Activated CD4-positive, alpha-beta memory T cell treated with anti-CD3 and anti-CD28 coated beads, Interleukin-2, amount 10 ng/mL, durations not matched to agents 7 days and 5 days (primary cell): ENCODE measurements around the gene ANXA2R. TPM values are rescaled to one million over a fixed set of nuclear protein-coding genes. Genes with fewer than 3 reads are reported as not detected.

Experiments
- CTCF ChIA-PET: fragments of 350-600 bp; sonication (Branson Sonifier 250); formaldehyde crosslinking; loops from one replicate; lab custom pipeline; 2021; ENCODE audit warnings: antibody characterized with exemption, inconsistent platforms; lab: Charles Lee
- POLR2A ChIA-PET: fragments of 350-600 bp; sonication (Branson Sonifier 250); formaldehyde crosslinking; loops from one replicate; lab custom pipeline; 2021; ENCODE audit warnings: antibody characterized with exemption; lab: Charles Lee
- DNase-seq: peaks from one replicate; pipeline ENCODE4 v3.0.0-alpha.2; 2020
- H3K27ac Mint-ChIP-seq: one replicate; pipeline ENCODE4 v1.8.0; 2021; ENCODE audit warnings: mild to moderate bottlenecking, mixed read lengths
- H3K27me3 Mint-ChIP-seq: one replicate; pipeline ENCODE4 v1.8.0; 2021; ENCODE audit warnings: mixed read lengths
- H3K36me3 Mint-ChIP-seq: one replicate; pipeline ENCODE4 v1.8.0; 2021; ENCODE audit warnings: low read depth, mixed read lengths
- H3K4me1 Mint-ChIP-seq: one replicate; pipeline ENCODE4 v1.8.0; 2021; ENCODE audit warnings: mixed read lengths
- H3K4me3 Mint-ChIP-seq: one replicate; pipeline ENCODE4 v1.8.0; 2021; ENCODE audit warnings: mild to moderate bottlenecking, mixed read lengths
- H3K9me3 Mint-ChIP-seq: one replicate; pipeline ENCODE4 v1.8.0; 2021; ENCODE audit warnings: mixed read lengths
- total RNA-seq, 2 experiments: library from RNA; stranded (reverse); gene quantifications; one replicate each; pipeline ENCODE4 v1.2.3, GENCODE V29; 2021

Gene ANXA2R
- total RNA-seq, 2 experiments from 2014 or later = 25.1 to 28.3 TPM

DNA sequence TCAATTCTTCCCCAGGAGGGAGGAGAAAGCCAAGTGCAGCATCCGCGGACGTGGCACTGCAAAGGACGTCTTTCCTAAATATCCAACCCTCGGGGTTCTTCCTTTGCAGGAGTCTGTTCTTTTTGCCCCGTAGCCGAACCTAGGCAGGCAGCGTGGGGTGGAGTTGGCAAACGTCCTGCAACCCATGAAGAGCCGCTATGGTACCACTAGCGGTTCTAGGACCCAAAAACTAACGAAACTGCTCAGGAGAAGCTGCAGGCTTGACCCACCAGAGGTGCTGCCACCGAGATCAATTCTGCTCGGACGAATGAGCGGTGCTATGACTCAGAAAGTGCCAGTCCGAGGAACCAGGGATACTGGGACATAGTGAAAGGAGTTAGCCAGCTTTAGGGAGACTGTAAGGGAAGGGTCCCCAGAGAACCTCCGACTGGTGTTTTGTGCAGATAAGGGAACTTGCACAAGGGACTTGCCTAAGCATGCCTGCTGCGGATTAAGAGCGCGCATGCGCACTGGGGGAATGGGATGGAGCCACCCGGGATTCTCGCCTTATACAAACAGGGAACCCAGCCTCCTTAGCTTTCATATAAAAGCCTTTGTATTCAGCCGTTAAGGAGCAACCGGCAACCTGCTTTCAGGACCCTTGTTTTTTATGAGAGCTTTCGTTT, 32.7 kb downstream of the ANXA2R start:
- CTCF ChIA-PET = interaction anchor here (0.9 to 4.5 kb wide), 12 partner anchors 8 to 548 kb away, joined by 3 to 83 read pairs (median 10); no protein-coding TSS in a partner anchor
- Mint-ChIP-seq H3K27me3 (peaks cover 5% of the 10 kb centered on the region), H3K4me3 (peak overlapping the region; percentile 89), H3K36me3 (peaks cover 2% of the 10 kb centered on the region), H3K4me1 (peaks cover 38% of the 10 kb centered on the region), H3K27ac (peak overlapping the region; percentile 97), H3K9me3 (no peaks in the 10 kb centered on the region)
- peak; percentile 78 for DNase-seq
- POLR2A ChIA-PET = interaction anchor here (0.7 to 5.1 kb wide), 20 partner anchors 9 to 596 kb away, joined by 3 to 363 read pairs (median 7); partner anchors contain the start of genes ANXA2R, NNT, TMEM267 and ZNF131

DNA sequence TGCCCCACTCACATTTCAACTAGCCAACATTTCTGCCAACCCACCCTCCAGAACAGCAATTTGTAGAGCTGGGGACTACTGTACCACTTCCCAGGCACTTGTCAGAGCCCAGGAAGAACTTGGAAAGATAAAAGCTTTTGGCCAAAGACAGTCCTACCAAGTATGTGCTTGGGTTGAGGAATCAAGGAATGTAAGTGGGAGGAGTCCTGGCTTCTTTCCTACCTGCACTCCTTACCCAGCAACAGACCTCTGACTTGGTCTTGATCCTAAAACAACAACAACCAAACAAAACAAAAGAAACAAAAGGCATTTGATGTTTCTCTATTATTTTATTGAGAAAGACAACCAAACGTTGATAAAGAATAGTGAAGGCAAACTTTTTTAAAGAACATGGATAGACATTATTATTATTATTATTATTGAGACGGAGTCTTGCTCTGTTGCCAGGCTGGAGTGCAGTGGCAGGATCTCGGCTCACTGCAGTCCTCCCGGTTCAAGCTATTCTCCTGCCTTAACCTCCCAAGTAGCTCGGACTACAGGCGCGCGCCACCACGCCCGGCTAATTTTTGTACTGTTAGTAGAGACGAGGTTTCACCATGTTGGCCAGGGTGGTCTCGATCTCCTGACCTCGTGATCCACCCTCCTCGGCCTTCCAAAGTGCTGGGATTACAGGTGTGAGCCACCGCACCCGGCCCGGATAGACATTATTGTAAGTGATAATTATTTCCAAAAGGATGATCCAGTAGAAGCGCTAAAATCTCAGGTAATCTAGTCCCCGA, 33.5 kb downstream of the ANXA2R start:
- Mint-ChIP-seq H3K27me3 (peaks cover 5% of the 10 kb centered on the region), H3K4me3 (peak overlapping the region; percentile 89), H3K27ac (peak overlapping the region; percentile 97), H3K9me3 (no peaks in the 10 kb centered on the region), H3K36me3 (peaks cover 2% of the 10 kb centered on the region), H3K4me1 (peaks cover 38% of the 10 kb centered on the region)
- CTCF ChIA-PET = interaction anchor here (1.3 to 4.5 kb wide), 5 partner anchors 12 to 99 kb away, joined by 3 to 83 read pairs (median 11); no protein-coding TSS in a partner anchor
- POLR2A ChIA-PET = interaction anchor here (0.9 to 5.1 kb wide), 14 partner anchors 8 to 121 kb away, joined by 3 to 363 read pairs (median 22); partner anchors contain the start of genes ANXA2R and ZNF131
- no peak for DNase-seq

- Mint-ChIP-seq H3K36me3 (peaks cover 2% of the 10 kb centered on the region), H3K27ac (no peak overlapping the region), H3K4me1 (peaks cover 23% of the 10 kb centered on the region), H3K9me3 (no peaks in the 10 kb centered on the region), H3K27me3 (peaks cover 8% of the 10 kb centered on the region), H3K4me3 (no peak overlapping the region)
- no peak for DNase-seq
- CTCF ChIA-PET = no interaction called here
- POLR2A ChIA-PET = interaction anchor here (5.1 kb wide), 1 partner anchor 15 kb away, joined by 357 read pairs; no protein-coding TSS in a partner anchor
Measured at GRCh38 chr5:43005031-43005430, 35.1 kb downstream of the ANXA2R start.

DNA sequence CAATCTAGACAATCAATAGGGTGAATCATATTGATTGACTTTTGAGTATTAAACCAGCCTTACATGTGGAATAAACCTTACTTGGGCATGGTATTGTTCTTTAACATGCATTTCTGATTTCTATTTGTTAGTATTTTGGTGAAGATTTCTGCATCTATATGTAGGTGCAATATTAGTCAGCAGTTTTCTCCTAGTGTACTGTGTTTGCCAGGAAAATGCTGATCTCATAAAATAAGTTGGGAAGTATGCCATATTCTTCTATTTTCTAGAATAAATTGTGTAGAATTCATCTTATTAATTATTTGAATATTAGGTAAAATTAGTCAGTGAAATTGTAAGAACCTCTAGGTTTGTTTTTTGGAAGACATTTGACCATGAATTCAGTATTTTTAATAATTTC, 38.4 kb downstream of the ANXA2R start:
- ChIA-PET CTCF (interaction anchor here (1.2 kb wide), 1 partner anchor 39 kb away, joined by 3 read pairs; no protein-coding TSS in a partner anchor), POLR2A (interaction anchor here (2.2 kb wide), 1 partner anchor 18 kb away, joined by 12 read pairs; no protein-coding TSS in a partner anchor)
- no peak overlapping the region for H3K4me3 Mint-ChIP-seq
- H3K9me3 Mint-ChIP-seq = no peaks in the 10 kb centered on the region
- peaks cover 5% of the 10 kb centered on the region for H3K4me1 Mint-ChIP-seq
- no peak overlapping the region for H3K27ac Mint-ChIP-seq
- peaks cover 10% of the 10 kb centered on the region for H3K27me3 Mint-ChIP-seq
- H3K36me3 Mint-ChIP-seq = peaks cover 3% of the 10 kb centered on the region
- DNase-seq = no peak

- Mint-ChIP-seq H3K27ac (no peak overlapping the region), H3K4me1 (peaks cover 5% of the 10 kb centered on the region), H3K27me3 (peaks cover 6% of the 10 kb centered on the region), H3K4me3 (no peak overlapping the region), H3K36me3 (peaks cover 3% of the 10 kb centered on the region), H3K9me3 (no peaks in the 10 kb centered on the region)
- CTCF ChIA-PET = no interaction called here
- no peak for DNase-seq
- POLR2A ChIA-PET = no interaction called here
Measured at GRCh38 chr5:43000914-43001313, 39.2 kb downstream of the ANXA2R start.

DNA sequence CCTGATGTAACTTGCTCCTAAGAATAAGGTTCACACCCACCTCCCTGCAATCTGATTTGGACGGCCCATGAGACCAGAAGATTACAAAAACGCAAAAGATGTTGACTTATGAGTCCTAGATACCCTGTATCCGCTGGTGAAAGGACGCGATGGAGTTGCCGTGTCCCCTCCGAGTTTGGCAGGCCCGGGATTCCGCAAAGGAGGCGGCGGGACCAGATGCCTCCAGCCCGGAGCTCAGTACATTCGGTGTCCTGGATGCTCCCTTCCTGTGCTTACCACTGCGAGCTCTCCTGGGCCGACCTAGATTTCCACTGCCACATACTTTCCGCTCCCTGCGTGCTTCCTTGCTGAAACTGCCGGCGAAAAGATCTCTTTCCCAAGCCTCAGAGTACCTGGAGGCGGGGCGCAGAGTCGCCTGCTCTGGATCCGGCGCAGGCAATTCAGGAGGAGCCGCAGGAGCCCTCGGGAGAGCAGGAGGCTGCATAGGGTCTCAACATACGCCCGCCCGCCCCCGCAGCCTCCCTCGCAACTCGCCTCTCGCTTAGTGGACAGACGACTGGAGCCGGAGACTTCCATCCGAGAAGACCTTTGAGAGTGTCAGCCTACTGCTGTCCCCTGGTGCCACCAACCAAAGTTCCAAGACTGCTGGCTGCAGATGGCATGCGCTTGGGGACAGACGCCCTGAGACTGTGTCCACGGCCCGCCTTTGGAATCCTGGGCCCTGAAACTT, 39.8 kb downstream of the ANXA2R start:
- no peak for DNase-seq
- CTCF ChIA-PET = no interaction called here
- POLR2A ChIA-PET = interaction anchor here (0.6 kb wide), 1 partner anchor 8 kb away, joined by 3 read pairs; no protein-coding TSS in a partner anchor

GRCh38 chr5:42995360-42995751, 44.8 kb downstream of the ANXA2R start:
- CTCF ChIA-PET = interaction anchor here (1.0 to 9.7 kb wide), 10 partner anchors 12 to 127 kb away, joined by 4 to 105 read pairs (median 40); partner anchors contain the start of genes ANXA2R and ZNF131
- peak overlapping the region; percentile 99 for H3K4me3 Mint-ChIP-seq
- peaks cover 18% of the 10 kb centered on the region for H3K4me1 Mint-ChIP-seq
- no peak for DNase-seq
- peaks cover 16% of the 10 kb centered on the region for H3K36me3 Mint-ChIP-seq
- H3K9me3 Mint-ChIP-seq = no peaks in the 10 kb centered on the region
- POLR2A ChIA-PET = interaction anchor here (0.8 to 13.4 kb wide), 12 partner anchors 8 to 608 kb away, joined by 3 to 614 read pairs (median 70); partner anchors contain the start of genes ANXA2R, NNT and ZNF131
- peak overlapping the region; percentile 100 for H3K27ac Mint-ChIP-seq
- peaks cover 2% of the 10 kb centered on the region for H3K27me3 Mint-ChIP-seq

More for the DNA sequence above, 39.8 kb downstream of the ANXA2R start:
- Mint-ChIP-seq H3K4me1 (peaks cover 9% of the 10 kb centered on the region), H3K9me3 (no peaks in the 10 kb centered on the region), H3K27me3 (peaks cover 5% of the 10 kb centered on the region), H3K27ac (no peak overlapping the region), H3K4me3 (no peak overlapping the region), H3K36me3 (peaks cover 3% of the 10 kb centered on the region)

DNA sequence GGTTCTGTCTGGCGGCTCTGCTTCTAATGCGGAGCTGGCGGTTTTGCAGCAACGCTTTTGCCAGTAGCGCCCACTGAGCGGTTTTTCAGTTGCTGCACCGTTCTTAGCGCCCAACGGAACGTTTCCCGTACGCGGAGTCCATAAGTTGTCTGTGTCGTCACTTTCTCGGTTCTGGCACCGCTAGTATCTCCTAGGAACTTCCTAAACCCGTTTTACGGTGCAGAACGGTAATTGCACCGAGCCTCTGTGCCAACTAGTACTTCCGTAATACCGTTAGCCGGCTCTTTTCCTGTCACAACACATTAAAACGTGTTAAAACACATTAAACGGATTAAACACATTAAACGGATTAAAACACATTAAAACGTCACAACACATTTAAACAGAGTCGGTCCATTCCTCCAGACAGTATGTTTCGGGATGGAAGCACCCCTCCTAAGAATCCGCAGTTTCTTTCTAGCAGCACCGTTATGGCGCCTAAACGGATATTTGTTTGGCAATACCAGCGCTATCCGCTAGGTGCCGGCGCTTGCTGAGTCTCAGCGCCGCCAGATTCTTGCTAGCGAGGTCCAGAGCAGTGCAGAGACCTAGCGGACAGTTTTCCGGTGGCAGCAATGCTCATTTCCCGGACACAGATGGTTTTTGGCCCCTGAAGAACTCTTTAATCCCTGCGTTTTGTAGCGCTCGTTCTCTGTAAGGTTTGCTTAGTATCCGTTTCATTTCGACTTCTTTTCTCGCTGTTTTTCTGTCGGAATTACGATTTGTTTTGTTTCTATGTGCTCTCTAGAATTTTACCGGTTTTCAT, 45.4 kb downstream of the ANXA2R start:
- Mint-ChIP-seq H3K27ac (peak overlapping the region; percentile 100), H3K4me1 (peaks cover 24% of the 10 kb centered on the region), H3K9me3 (no peaks in the 10 kb centered on the region), H3K36me3 (peaks cover 20% of the 10 kb centered on the region), H3K4me3 (peak overlapping the region; percentile 99), H3K27me3 (no peaks in the 10 kb centered on the region)
- peak; percentile 91 for DNase-seq
- ChIA-PET CTCF (interaction anchor here (0.7 to 9.7 kb wide), 15 partner anchors 13 to 489 kb away, joined by 3 to 105 read pairs (median 11); partner anchors contain the start of genes ANXA2R, TMEM267 and ZNF131), POLR2A (interaction anchor here (0.8 to 13.4 kb wide), 20 partner anchors 9 to 1124 kb away, joined by 3 to 614 read pairs (median 6); partner anchors contain the start of genes ANXA2R, FBXO4, HMGCS1 and NNT)

DNA sequence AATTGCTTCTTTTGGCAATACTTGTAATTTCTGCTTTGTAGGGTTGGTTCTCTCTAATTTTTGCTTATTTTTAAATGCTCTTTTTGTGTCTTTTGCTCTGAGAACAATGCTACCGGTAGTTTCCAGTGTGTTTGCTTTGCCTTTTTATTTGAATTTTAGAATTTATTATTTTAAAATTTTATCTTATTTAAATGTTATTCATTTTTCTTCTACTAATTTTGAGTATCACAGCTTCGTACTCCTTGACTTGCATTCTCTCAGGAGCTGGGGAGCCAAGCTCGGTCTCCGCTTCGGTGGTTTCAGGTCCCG, 45.9 kb downstream of the ANXA2R start:
- peaks cover 24% of the 10 kb centered on the region for H3K36me3 Mint-ChIP-seq
- CTCF ChIA-PET = interaction anchor here (0.7 to 9.7 kb wide), 12 partner anchors 13 to 490 kb away, joined by 3 to 105 read pairs (median 30); partner anchors contain the start of genes ANXA2R, TMEM267 and ZNF131
- H3K27me3 Mint-ChIP-seq = no peaks in the 10 kb centered on the region
- H3K27ac Mint-ChIP-seq = peak overlapping the region; percentile 100
- POLR2A ChIA-PET = interaction anchor here (1.1 to 13.4 kb wide), 18 partner anchors 9 to 1124 kb away, joined by 3 to 614 read pairs (median 8); partner anchors contain the start of genes ANXA2R, FBXO4, HMGCS1 and NNT
- peaks cover 28% of the 10 kb centered on the region for H3K4me1 Mint-ChIP-seq
- H3K9me3 Mint-ChIP-seq = no peaks in the 10 kb centered on the region
- DNase-seq = no peak
- peak overlapping the region; percentile 99 for H3K4me3 Mint-ChIP-seq

DNA sequence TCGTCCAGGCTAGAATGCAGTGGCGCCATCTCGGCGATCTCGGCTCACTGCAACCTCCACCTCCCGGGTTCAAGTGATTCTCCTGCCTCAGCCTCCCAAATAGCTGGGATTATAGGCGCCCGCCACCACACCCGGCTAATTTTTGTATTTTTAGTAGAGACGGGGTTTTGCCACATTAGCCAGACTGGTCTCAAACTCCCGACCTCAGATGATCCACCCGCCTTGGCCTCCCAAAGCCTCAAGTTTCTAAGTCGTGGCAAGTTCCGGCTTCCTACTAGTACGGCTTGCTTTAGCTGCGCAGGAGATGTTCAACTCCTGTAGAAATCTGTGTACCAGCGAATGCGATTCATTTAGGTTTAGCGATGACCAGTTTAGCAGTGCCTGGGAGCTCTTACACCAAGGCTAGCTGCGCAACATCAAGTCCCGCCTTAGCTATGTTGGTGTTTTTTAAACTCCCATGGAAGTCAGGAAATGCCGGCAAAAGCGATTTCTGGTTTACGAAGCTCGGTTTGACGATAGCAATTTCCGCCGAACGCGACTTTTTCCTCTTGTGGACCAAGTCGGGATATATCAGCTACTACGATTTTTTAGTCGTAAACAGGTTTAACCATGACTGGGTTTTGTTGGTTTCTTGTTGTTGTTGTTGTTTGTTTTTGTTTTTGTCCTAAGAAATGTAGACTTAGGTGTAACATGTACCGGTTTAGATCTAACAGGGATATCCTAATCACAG, 46.4 kb downstream of the ANXA2R start:
- H3K4me3 Mint-ChIP-seq = peak overlapping the region; percentile 99
- H3K4me1 Mint-ChIP-seq = peaks cover 33% of the 10 kb centered on the region

More for the DNA sequence above, 46.4 kb downstream of the ANXA2R start:
- Mint-ChIP-seq H3K9me3 (no peaks in the 10 kb centered on the region), H3K36me3 (peaks cover 29% of the 10 kb centered on the region), H3K27ac (peak overlapping the region; percentile 100), H3K27me3 (no peaks in the 10 kb centered on the region)
- DNase-seq = peak; percentile 75
- POLR2A ChIA-PET = interaction anchor here (1.1 to 13.4 kb wide), 21 partner anchors 10 to 1123 kb away, joined by 3 to 614 read pairs (median 11); partner anchors contain the start of genes ANXA2R, FBXO4, HMGCS1 and OXCT1
- CTCF ChIA-PET = interaction anchor here (0.7 to 9.7 kb wide), 12 partner anchors 14 to 490 kb away, joined by 3 to 105 read pairs (median 30); partner anchors contain the start of genes ANXA2R, TMEM267 and ZNF131
